Head of caudate nucleus (tissue), 42 donors: ENCODE data around the gene CALML6.

ENCODE experiments used
- DNase-seq, 42 donors: peaks; one replicate each; pipeline versions ENCODE4 v3.0.0 to v3.0.0-alpha.2; 2020 to 2021; ENCODE audit warnings: mixed read lengths in 7 of 42
- intact Hi-C: fragments of 100-400 bp; cut with DNase I; formaldehyde crosslinking; loops from one replicate; pipeline ENCODE4 v1.15.0; 2022

Gene CALML6

GRCh38 chr1:1891349-1892078, 23.5 kb upstream of the CALML6 start:
- peak in 40 of 42 donors; percentile 19 to 89 (median 62) for DNase-seq
- intact Hi-C loops, result loop anchor here (5.0 kb wide), 1 partner anchor 114 kb away; the partner anchor contains the start of gene NADK

DNA sequence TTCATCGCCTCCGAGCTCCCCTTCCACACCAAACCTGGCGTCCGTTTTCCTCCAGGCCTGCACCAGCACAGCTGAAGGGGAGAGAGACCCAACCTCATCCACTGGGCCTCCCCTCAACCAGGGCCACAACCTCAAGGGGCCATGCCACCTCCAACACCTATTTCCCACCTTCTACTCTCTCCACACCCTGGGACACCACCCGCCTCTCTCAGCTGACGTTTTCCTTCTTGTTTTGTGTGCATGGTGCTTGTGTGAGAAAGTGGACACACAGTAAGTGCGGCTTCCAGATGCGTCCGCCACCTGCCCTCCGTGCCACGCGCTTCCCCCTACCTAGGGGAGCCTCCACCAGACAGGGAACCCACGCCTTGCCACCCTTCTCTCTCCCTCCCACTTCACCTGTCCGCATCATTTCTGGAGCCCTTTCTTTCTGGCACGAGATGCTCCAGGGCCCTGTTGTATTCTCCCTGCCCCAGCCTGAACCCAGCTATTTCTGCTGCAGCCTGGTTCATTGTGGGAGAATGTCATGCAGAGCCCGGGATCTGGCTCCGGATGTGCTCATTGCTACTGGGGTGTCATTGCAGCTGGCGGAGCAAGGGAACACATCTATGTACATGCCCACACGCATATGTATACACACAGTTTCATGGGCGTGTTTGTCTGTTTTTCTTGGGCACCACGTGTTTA, 22.8 kb upstream of the CALML6 start:
- DNase-seq, result peak in 33 of 42 donors; percentile 18 to 78 (median 48)
- intact Hi-C loops, result loop anchor here (5.0 kb wide), 1 partner anchor 115 kb away; the partner anchor contains the start of gene NADK

- intact Hi-C loops, result loop anchor here (5.0 kb wide), 1 partner anchor 115 kb away; the partner anchor contains the start of gene NADK
- no peak for DNase-seq
Measured at GRCh38 chr1:1892763-1893120, 22.3 kb upstream of the CALML6 start.

DNA sequence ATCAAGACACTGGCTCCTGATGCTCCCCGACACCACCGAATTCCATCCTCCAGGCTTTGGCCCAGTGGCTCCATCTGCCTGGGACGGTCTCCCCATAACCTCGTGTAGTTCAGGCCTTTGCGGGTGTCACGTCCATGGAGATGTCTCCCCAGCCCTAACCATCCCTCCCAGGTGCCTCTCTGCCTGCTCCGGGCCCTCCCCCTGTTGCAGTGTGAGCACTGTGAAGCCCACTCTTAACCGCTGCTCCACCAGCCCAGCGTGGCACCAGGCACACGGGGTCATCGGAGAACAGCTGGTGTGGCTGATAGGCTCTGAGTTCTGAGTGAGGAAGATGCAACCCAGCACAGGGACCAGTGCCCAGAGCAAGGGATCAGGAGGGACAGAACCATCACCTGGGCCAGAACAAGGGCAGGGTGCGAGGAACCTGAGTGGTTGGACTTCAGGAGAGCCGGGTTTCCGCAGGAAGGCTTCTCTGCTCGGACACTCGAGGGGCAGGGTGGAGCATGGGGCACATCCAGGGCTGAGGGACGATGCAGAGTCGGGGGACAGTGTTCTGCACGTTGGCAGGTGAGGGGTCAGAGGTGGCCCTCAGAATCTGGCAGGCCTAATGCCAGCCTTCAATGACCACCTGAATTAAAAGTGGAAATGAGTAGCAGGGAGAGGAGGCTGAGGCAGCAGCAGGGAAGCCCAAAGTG, 21.6 kb upstream of the CALML6 start:
- intact Hi-C loops, result loop anchor here (5.0 kb wide), 1 partner anchor 116 kb away; the partner anchor contains the start of gene NADK
- DNase-seq, result no peak

GRCh38 chr1:1893997-1894353, 21.1 kb upstream of the CALML6 start:
- no peak for DNase-seq
- intact Hi-C loops, result loop anchor here (5.0 kb wide), 1 partner anchor 117 kb away; the partner anchor contains the start of gene NADK

DNA sequence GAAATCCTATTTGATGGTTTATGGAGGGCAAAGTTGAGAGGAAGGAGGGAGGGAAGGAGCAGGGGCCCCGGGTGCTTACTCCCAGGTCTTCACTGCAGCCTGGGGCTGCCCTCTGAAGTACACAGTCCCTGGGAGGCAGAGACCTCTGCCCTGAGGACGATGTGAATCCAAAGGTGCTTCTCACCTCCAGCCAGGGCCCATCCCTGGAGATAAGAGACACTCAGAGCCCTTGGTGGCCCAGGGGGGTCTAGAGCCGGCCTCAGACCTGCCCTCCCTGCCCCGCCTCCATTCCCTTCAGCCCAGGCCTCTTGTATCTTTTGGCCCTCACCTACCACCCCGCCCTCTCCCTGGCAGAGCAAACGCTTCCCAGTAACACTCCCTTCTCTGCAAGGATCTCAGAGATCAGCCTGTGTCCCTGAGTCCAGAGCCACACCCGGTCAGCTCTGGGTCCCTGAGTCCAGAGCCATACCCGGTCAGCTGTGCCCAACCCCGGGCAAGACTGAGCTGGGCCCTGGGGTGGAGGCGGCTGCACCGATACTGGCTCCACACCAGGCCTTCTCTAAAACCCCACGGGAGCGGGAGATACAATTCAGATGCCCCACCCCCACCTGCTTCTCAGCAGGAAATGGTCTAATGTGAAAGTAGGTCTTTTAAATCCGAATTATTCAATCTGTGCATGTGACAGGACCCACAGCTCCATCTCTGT, 20.6 kb upstream of the CALML6 start:
- intact Hi-C loops, result loop anchor here (5.0 kb wide), 1 partner anchor 117 kb away; the partner anchor contains the start of gene NADK
- no peak for DNase-seq

DNA sequence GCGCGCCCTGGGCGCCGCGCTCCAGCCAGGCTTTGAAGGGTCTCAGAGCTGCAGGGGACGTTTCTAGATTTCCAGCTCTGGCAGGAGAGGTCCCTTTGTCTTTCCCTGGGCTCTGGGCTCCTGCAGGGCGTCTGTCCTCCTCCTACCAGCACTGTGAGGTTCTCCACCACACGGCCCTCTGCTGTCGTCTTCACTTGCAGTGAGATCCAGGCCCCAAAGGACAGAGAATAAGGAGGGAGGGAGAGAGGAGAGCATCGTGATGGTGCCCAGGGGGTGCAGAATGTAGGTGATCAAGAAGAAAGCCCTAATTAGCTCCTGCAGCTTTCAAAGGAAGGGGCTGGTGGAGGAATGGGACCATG, 20.0 kb upstream of the CALML6 start:
- no peak for DNase-seq
- intact Hi-C loops, result no loop called here

DNA sequence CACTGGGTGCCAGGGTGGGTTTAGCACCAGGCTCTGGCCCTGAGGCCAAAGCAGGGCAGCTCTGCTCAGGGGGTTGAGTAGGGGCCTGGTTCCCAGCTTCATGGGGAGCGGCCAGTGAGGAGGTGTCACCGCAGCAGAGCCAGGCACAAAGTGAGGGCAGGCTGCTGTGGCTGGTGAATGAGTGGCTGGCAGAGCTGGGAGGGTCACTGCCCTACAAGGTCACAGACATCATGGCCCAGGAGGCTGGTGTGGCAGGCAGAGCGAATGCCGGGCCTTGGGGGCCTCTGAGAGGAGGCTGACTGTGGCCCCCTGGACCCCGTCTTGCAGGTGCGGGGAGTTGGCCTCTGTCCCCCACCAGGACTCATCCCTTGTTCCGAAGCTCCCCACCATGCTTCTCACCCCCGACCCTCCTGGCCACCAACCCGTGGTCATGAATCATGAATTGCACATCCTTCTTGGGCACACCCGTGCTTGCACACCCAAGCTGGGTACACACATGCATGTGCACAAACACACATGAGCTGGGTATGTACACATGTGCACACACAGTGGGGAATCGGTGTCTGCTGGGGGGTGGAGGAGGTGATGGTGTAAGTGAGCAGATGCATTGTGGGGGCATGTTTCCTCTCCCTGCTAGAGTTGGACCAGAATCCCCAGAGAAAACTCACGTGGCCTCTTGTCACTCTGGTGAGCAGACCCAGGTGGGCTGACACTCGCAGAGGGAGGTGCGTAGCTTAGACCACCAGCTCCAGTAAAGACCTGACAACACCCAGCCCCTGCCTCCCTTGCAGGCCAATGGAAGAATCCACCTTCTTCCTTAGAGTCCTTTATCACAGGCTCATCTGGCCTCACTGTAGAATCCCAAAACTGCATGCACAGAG, 19.4 kb upstream of the CALML6 start:
- intact Hi-C loops, result no loop called here

GRCh38 chr1:1898246-1898933, 16.7 kb upstream of the CALML6 start:
- no peak for DNase-seq
- intact Hi-C loops, result no loop called here

More for the DNA sequence above, 19.4 kb upstream of the CALML6 start:
- DNase-seq, result no peak

GRCh38 chr1:1899266-1899966, 15.6 kb upstream of the CALML6 start:
- intact Hi-C loops, result no loop called here

GRCh38 chr1:1899967-1900327, 15.1 kb upstream of the CALML6 start:
- DNase-seq, result no peak
- intact Hi-C loops, result no loop called here

More at GRCh38 chr1:1899266-1899966, 15.6 kb upstream of the CALML6 start:
- DNase-seq, result no peak

- intact Hi-C loops, result no loop called here
- DNase-seq, result no peak
Measured at GRCh38 chr1:1900883-1901640, 14.0 kb upstream of the CALML6 start.

DNA sequence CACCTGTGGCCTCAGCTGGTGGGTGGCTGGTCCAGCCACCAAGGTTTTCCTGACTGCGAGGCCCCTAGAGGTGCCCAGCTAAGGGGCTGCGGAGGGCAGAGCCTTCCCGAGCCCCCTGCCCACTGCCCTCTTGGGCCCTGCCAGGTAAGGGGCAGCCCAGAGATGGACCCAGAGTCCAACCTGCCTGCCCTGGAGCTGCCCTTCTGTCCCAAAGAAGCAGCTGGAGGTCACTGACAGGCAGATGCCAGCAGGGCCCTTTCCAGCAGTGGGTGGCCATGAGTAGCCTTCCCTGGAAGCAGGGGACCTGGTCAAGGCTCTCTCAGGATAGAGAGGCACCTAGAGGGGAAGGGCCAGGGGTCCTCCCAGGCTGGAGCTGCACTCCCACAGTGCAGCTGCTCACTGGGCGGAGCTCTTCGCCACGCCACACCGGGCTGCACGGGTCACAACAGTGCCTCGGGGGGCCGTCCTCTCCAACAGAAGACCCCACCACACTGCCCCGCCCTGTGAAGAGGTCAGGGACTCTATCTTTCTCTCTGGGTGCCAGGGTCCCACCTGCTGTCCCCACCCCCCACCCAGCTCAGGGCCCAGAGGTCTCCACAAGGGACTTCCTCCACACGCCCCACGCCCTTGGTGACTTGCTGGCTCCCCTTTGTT, 13.3 kb upstream of the CALML6 start:
- DNase-seq, result no peak
- intact Hi-C loops, result no loop called here

DNA sequence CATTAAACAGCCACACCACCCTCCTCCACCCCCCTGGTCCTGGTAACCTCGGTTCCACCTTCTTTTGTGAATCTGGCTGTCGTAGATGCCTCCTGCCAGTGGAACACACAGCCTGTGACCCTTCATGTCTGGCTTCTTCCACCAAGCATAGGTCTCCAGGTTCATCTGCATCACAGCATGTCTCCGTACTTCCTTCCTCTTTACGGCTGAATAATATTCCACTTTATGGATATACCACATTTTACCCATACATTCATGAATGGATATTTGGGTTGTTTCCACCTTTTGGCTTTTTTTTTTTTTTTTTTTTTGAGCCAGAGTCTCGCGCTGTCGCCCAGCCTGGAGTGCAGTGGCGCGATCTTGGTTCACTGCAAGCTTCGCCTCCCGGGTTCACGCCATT, 11.8 kb upstream of the CALML6 start:
- intact Hi-C loops, result no loop called here
- DNase-seq, result no peak

DNA sequence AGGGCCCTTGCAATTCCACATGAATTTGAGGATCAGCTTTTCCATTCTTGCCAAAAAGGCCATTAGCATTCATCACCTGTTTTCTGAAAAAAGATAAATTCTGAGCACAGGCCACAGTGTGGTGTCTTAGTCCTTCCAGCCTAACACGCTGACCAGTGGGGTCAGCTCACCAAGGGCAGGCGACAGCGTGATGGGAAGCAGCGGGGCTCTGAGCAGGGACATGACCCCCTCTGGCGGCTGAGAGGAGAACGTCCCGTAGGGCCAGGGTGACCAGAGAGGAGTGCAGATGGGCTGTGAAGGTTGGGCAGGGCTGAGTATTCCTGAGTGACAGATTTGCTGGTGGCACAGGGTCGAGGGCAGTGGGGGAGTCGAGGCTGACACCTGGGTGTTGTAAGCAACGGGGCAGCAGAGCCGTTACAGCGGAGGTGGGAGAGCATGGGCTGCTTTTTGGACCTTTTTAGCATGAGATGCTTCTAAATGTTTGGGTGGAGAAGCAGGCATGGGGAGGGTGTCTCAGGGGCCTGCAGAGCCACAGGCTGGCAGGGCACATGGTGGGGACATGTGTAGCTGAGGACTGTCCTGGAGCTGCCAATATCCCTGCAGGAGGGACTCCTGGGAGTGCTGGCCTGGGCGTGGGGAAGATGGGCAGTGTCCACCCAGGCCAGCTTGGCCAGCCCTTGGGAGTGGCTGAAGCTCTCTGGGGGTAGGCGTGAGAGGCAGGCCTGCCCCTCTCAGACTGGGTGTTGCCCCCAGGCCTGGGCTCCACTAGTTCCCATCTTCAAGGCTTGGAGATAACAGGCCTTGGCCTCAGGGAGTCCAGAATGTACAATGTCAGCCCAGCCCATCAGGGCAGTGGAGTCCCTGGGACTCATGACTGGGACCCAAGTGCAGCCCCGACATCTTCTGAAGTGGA, 8.6 kb upstream of the CALML6 start:
- DNase-seq, result peak; percentile 68 to 96 (median 88)
- intact Hi-C loops, result loop anchor here (5.0 kb wide), 1 partner anchor 129 kb away; the partner anchor contains the start of gene NADK
